HepG2 (cell line): ENCODE measurements around the gene PALM. TPM values are rescaled to one million over a fixed set of nuclear protein-coding genes. Genes with fewer than 3 reads are reported as not detected.
A peak's percentile ranks its signal among the peaks of the same experiment; 100 is the strongest.

ENCODE experiments used
- BRCA1 ChIP-seq: sonication (generic); formaldehyde crosslinking; IDR thresholded peaks from 2 replicates; pipeline ENCODE4 v1.4.0; 2020; ENCODE audit warnings: missing genetic modification reagents
- CENPBD1 ChIP-seq: sonication (generic); formaldehyde crosslinking; IDR thresholded peaks from 2 replicates; pipeline ENCODE4 v1.8.0; 2022; ENCODE audit warnings: missing genetic modification reagents, low read depth, mild to moderate bottlenecking, borderline replicate concordance
- ETV5 ChIP-seq: IDR thresholded peaks from 2 replicates; pipeline ENCODE4 v1.6.1; 2018; ENCODE audit warnings: missing biosample characterization, missing genetic modification reagents, inconsistent platforms, borderline replicate concordance
- HMG20B ChIP-seq: conservative IDR thresholded peaks from 2 replicates; pipeline ENCODE4 v1.6.1; 2016; ENCODE audit warnings: missing genetic modification reagents, missing compliant biosample characterization
- KDM4B ChIP-seq: sonication (generic); formaldehyde crosslinking; IDR thresholded peaks from 2 replicates; pipeline ENCODE4 v1.4.0; 2020; ENCODE audit warnings: missing genetic modification reagents
- MTF2 ChIP-seq: sonication (generic); formaldehyde crosslinking; IDR thresholded peaks from 2 replicates; pipeline ENCODE4 v1.5.0; 2020; ENCODE audit warnings: missing genetic modification reagents, borderline replicate concordance
- NFYB ChIP-seq: sonication (generic); formaldehyde crosslinking; IDR thresholded peaks from 2 replicates; pipeline ENCODE4 v1.4.0; 2020; ENCODE audit warnings: missing genetic modification reagents
- NR1H2 ChIP-seq: sonication (generic); formaldehyde crosslinking; IDR thresholded peaks from 2 replicates; pipeline ENCODE4 v1.8.1; 2022; ENCODE audit warnings: low read depth, missing genetic modification reagents, borderline replicate concordance
- PAXIP1 ChIP-seq: sonication (generic); formaldehyde crosslinking; conservative IDR thresholded peaks from 2 replicates; pipeline ENCODE4 v1.4.0; 2020; ENCODE audit warnings: mild to moderate bottlenecking, missing genetic modification reagents, moderate library complexity
- RFXAP ChIP-seq: sonication (generic); formaldehyde crosslinking; IDR thresholded peaks from 2 replicates; pipeline ENCODE4 v1.4.0; 2020; ENCODE audit warnings: missing genetic modification reagents, borderline replicate concordance
- ZNF383 ChIP-seq: sonication (generic); formaldehyde crosslinking; IDR thresholded peaks from 2 replicates; pipeline ENCODE4 v1.4.0; 2020; ENCODE audit warnings: missing genetic modification reagents, mild to moderate bottlenecking, borderline replicate concordance
- ZNF770 ChIP-seq: sonication (generic); formaldehyde crosslinking; IDR thresholded peaks from 2 replicates; pipeline ENCODE4 v1.5.0; 2020; ENCODE audit warnings: mild to moderate bottlenecking, missing genetic modification reagents
- ZNF816 ChIP-seq: sonication (generic); formaldehyde crosslinking; IDR thresholded peaks from 2 replicates; pipeline ENCODE4 v1.8.0; 2022; ENCODE audit warnings: missing genetic modification reagents, mild to moderate bottlenecking, borderline replicate concordance
- polyA plus RNA-seq, 8 experiments: library from polyadenylated mRNA; depleted of rRNA in 3 of 8; stranded (reverse) in 7 of 8; unstranded in 1 of 8; fragments of >200 nt; fragmentation: Illumina TruSeq in 4 of 8; extraction: Trizol in 4 of 8; gene quantifications; 2 replicates each; pipeline versions ENCODE4 v1.2.1 to v1.2.3, GENCODE V29; 2011 to 2016; ENCODE audit warnings: low read depth in 4 of 8, missing spikeins in 1 of 8, mixed read lengths in 1 of 8; ENCODE audit not compliant: insufficient read depth in 1 of 8
- total RNA-seq, 5 experiments: library from RNA; depleted of rRNA; stranded (reverse); fragments of >200 nt; fragmentation: Illumina TruSeq; extraction: Trizol; gene quantifications; 2 replicates each; pipeline ENCODE4 v1.2.3, GENCODE V29; 2016; ENCODE audit warnings: low read depth in 1 of 5
- TF ChIP-seq, protein P1 (sequence below): sonication (generic); formaldehyde crosslinking; IDR thresholded peaks from 2 replicates; pipeline ENCODE4 v1.5.0; 2020; ENCODE audit warnings: mild to moderate bottlenecking, missing genetic modification reagents
- TF ChIP-seq, protein P2 (sequence below): sonication (generic); formaldehyde crosslinking; IDR thresholded peaks from 2 replicates; pipeline ENCODE4 v1.8.0; 2022; ENCODE audit warnings: mild to moderate bottlenecking, missing genetic modification reagents

PALM gene
- total and polyA plus RNA-seq, 2 of the 13 experiments (the other 11 are each of a cell fraction or from before 2014, with no cell fraction given) = 4.0 to 9.7 TPM

DNA sequence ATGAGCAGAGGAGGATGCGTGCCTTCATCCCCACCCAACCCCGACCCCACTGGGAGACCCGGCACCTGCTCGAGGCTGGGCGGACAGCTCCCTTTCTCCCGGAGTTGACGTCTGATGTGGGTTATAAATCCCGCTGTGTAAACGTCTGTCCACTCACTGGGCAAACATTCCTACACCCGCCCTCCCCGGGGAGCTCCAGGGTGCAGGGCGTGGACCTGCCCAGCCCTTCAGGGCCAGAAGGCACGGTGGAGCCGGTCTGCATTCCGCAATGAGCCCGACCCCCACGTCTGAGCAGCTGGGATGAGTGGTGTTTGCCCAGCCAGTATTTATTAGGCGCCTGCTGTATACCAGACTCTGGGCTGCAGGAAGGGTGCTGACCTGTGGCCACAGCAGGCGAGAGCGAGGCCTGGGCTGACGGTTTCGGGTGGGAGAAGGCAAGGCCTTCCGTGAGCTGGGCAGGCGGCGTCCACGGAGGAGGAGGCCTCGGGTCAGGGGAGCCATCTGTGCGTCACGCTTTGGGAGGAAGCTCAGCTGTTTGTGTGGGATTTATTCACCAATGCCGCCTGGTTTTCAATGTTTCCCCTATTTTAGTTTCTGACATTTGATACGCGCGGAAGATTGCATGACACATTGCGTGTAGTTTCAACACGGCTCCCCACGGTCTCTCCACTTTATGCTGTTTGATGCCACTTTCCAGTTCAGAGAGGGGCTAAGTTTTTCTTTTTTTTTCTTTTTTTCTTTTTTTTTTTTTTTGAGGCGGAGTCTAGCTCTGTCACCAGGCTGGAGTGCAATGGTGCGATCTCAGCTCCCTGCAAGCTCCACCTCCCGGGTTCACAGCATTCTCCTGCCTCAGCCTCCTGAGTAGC is 44.1 kb downstream of the PALM start (continued):
- TF ChIP-seq PAXIP1 (CRISPR knock-in tag) = peak; percentile 59
- TF ChIP-seq ETV5 = peak; percentile 31; the same call in 1 of the 2 replicates
- no peak for TF ChIP-seq ZNF816
- TF ChIP-seq, protein P1, sequence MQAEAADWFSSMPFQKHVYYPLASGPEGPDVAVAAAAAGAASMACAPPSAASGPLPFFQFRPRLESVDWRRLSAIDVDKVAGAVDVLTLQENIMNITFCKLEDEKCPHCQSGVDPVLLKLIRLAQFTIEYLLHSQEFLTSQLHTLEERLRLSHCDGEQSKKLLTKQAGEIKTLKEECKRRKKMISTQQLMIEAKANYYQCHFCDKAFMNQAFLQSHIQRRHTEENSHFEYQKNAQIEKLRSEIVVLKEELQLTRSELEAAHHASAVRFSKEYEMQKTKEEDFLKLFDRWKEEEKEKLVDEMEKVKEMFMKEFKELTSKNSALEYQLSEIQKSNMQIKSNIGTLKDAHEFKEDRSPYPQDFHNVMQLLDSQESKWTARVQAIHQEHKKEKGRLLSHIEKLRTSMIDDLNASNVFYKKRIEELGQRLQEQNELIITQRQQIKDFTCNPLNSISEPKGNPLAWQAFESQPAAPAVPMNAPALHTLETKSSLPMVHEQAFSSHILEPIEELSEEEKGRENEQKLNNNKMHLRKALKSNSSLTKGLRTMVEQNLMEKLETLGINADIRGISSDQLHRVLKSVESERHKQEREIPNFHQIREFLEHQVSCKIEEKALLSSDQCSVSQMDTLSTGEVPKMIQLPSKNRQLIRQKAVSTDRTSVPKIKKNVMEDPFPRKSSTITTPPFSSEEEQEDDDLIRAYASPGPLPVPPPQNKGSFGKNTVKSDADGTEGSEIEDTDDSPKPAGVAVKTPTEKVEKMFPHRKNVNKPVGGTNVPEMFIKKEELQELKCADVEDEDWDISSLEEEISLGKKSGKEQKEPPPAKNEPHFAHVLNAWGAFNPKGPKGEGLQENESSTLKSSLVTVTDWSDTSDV (CRISPR knock-in tag) = no peak
- TF ChIP-seq ZNF770 (CRISPR knock-in tag) = no peak
- TF ChIP-seq HMG20B (CRISPR knock-in tag) = peak; percentile 98
- TF ChIP-seq NR1H2 = no peak
- TF ChIP-seq MTF2 (CRISPR knock-in tag) = no peak
- no peak for TF ChIP-seq BRCA1
- no peak for TF ChIP-seq RFXAP (CRISPR knock-in tag)
- TF ChIP-seq, protein P2, sequence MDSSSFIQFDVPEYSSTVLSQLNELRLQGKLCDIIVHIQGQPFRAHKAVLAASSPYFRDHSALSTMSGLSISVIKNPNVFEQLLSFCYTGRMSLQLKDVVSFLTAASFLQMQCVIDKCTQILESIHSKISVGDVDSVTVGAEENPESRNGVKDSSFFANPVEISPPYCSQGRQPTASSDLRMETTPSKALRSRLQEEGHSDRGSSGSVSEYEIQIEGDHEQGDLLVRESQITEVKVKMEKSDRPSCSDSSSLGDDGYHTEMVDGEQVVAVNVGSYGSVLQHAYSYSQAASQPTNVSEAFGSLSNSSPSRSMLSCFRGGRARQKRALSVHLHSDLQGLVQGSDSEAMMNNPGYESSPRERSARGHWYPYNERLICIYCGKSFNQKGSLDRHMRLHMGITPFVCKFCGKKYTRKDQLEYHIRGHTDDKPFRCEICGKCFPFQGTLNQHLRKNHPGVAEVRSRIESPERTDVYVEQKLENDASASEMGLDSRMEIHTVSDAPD (CRISPR knock-in tag) = no peak
- no peak for TF ChIP-seq KDM4B
- peak; percentile 35; the same call in 1 of the 2 replicates for TF ChIP-seq NFYB (CRISPR knock-in tag)
- no peak for TF ChIP-seq CENPBD1 (CRISPR knock-in tag)
- TF ChIP-seq ZNF383 (CRISPR knock-in tag) = no peak
